SKM-1 treated with dmso at 0.1 percent for 144 hours (cell line): ENCODE data around the gene SLC45A1.

Source experiments
- DNase-seq: peaks from one replicate; lab custom pipeline; 2025; ENCODE audit not compliant: unreplicated experiment; lab: John Stamatoyannopoulos, UW

The SLC45A1 gene

GRCh38 chr1:8311068-8311718 is 6.7 kb upstream of the SLC45A1 start:
- DNase-seq: no peak

- no peak for DNase-seq
Observed at GRCh38 chr1:8312235-8313218, 5.4 kb upstream of the SLC45A1 start.

- DNase-seq: no peak
Observed at GRCh38 chr1:8313231-8313630, 4.7 kb upstream of the SLC45A1 start.

GRCh38 chr1:8314346-8315280 is 3.3 kb upstream of the SLC45A1 start:
- peak; percentile 26 for DNase-seq

- DNase-seq: no peak
Observed at GRCh38 chr1:8315573-8316475, 2.1 kb upstream of the SLC45A1 start.

- DNase-seq: no peak
Observed at GRCh38 chr1:8318436-8318835, 522 bp downstream of the SLC45A1 start.

- no peak for DNase-seq
Observed at GRCh38 chr1:8321612-8322011, 3.7 kb downstream of the SLC45A1 start.

- DNase-seq: no peak
Observed at GRCh38 chr1:8323706-8324105, 5.8 kb downstream of the SLC45A1 start.

GRCh38 chr1:8324176-8324810 is 6.4 kb downstream of the SLC45A1 start:
- DNase-seq: no peak

- DNase-seq: no peak
Observed at GRCh38 chr1:8325771-8326170, 7.9 kb downstream of the SLC45A1 start.

- no peak for DNase-seq
Observed at GRCh38 chr1:8326265-8326664, 8.4 kb downstream of the SLC45A1 start.

GRCh38 chr1:8328271-8328670 is 10.4 kb downstream of the SLC45A1 start:
- DNase-seq: no peak

GRCh38 chr1:8329439-8329838 is 11.5 kb downstream of the SLC45A1 start:
- DNase-seq: no peak

- DNase-seq: no peak
Observed at GRCh38 chr1:8329858-8330257, 11.9 kb downstream of the SLC45A1 start.

GRCh38 chr1:8330271-8331125 is 12.6 kb downstream of the SLC45A1 start:
- DNase-seq: no peak

GRCh38 chr1:8332806-8333205 is 14.9 kb downstream of the SLC45A1 start:
- DNase-seq: no peak

GRCh38 chr1:8333246-8333987 is 15.5 kb downstream of the SLC45A1 start:
- no peak for DNase-seq
